B cell (primary cell): Measurements from ENCODE around the gene PTPRG. TPM values are rescaled to one million over a fixed set of nuclear protein-coding genes. Genes with fewer than 3 reads are reported as not detected.

ENCODE experiments used
- ATAC-seq: fragments of 200-7000 bp; cut with Tn5 transposase; one replicate; pipeline ENCODE4 v1.10.0; 2021; ENCODE audit warnings: low read depth, mild to moderate bottlenecking, moderate number of reproducible peaks, moderate library complexity
- CTCF ChIA-PET: fragments of 350-600 bp; sonication (Branson Sonifier 250); formaldehyde crosslinking; loops from one replicate; lab custom pipeline; 2021; ENCODE audit warnings: antibody characterized with exemption, inconsistent platforms; lab: Charles Lee
- POLR2A ChIA-PET: fragments of 350-600 bp; sonication (Branson Sonifier 250); formaldehyde crosslinking; loops from one replicate; lab custom pipeline; 2021; ENCODE audit warnings: antibody characterized with exemption; lab: Charles Lee
- DNase-seq: peaks from one replicate; pipeline ENCODE4 v3.0.0; 2013
- H2AFZ ChIP-seq: 2 replicates; pipeline ENCODE4 v1.6.1; 2012; ENCODE audit warnings: mild to moderate bottlenecking, low read depth, low read length; ENCODE audit not compliant: insufficient read depth, poor library complexity, severe bottlenecking
- H3K27ac ChIP-seq, 2 donors: 1 replicate in 1 of 2; 2 replicates in 1 of 2; pipeline ENCODE4 v1.5.1; 2012 to 2013; ENCODE audit warnings: low read length in 2 of 2, mild to moderate bottlenecking in 2 of 2, moderate library complexity in 1 of 2
- H3K27me3 ChIP-seq, 4 experiments: fragments of 200-600 bp in 1 of 4; sonication (generic) in 1 of 4; replicated peaks in 1 of 4; 1 replicate in 2 of 4; 2 replicates in 2 of 4; pipeline versions ENCODE4 v1.6.1 to v1.7.0; 2013 to 2016; ENCODE audit warnings: low read length in 3 of 4, mild to moderate bottlenecking in 2 of 4, mixed read lengths in 1 of 4, moderate library complexity in 1 of 4; ENCODE audit not compliant: insufficient read depth in 4 of 4, control insufficient read depth in 3 of 4; ENCODE audit errors: control extremely low read depth in 1 of 4
- H3K36me3 ChIP-seq, 2 experiments: replicated peaks in 1 of 2; 1 replicate in 1 of 2; 2 replicates in 1 of 2; pipeline versions ENCODE4 v1.6.1 to v1.7.1; 2013; ENCODE audit warnings: low read length in 1 of 2; ENCODE audit not compliant: insufficient read depth in 2 of 2, control insufficient read depth in 1 of 2; ENCODE audit errors: control extremely low read depth in 1 of 2, extremely low read depth in 1 of 2
- H3K4me1 ChIP-seq, 2 donors: fragments of 200-600 bp in 1 of 2; sonication (generic) in 1 of 2; 1 replicate in 1 of 2; 2 replicates in 1 of 2; pipeline versions ENCODE4 v1.5.1 to v1.6.1; 2013 to 2017; ENCODE audit warnings: low read length in 2 of 2; ENCODE audit not compliant: control insufficient read depth in 2 of 2, insufficient read depth in 2 of 2
- H3K4me2 ChIP-seq: replicated peaks from 2 replicates; pipeline ENCODE3; 2012; ENCODE audit warnings: mild to moderate bottlenecking, low read depth, low read length; ENCODE audit not compliant: poor library complexity, severe bottlenecking
- H3K4me3 ChIP-seq, 5 experiments: fragments of 200-600 bp in 1 of 5; sonication (generic) in 1 of 5; 1 replicate in 3 of 5; 2 replicates in 2 of 5; pipeline versions ENCODE4 v1.5.1 to v1.7.0; 2011 to 2016; ENCODE audit warnings: low read length in 4 of 5, mild to moderate bottlenecking in 4 of 5, low read depth in 2 of 5, control low read depth in 1 of 5, moderate library complexity in 1 of 5; ENCODE audit not compliant: insufficient read depth in 1 of 5; ENCODE audit errors: control extremely low read depth in 1 of 5, extremely low read depth in 1 of 5
- H3K79me2 ChIP-seq: fragments of 200-600 bp; sonication (generic); one replicate; pipeline ENCODE4 v1.6.0; 2016; ENCODE audit warnings: low read length; ENCODE audit not compliant: control insufficient read depth, insufficient read depth
- H3K9ac ChIP-seq: fragments of 200-600 bp; sonication (generic); 2 replicates; pipeline ENCODE4 v1.6.1; 2017; ENCODE audit warnings: mild to moderate bottlenecking, low read length, moderate library complexity
- H3K9me3 ChIP-seq, 3 donors: one replicate each; pipeline versions ENCODE4 v1.6.1 to v1.7.1; 2013; ENCODE audit warnings: low read length in 2 of 3; ENCODE audit not compliant: control insufficient read depth in 2 of 3, insufficient read depth in 1 of 3; ENCODE audit errors: control extremely low read depth in 1 of 3
- H4K20me1 ChIP-seq: 2 replicates; pipeline ENCODE4 v1.6.0; 2012; ENCODE audit warnings: mild to moderate bottlenecking, low read length; ENCODE audit not compliant: insufficient read depth, control insufficient read depth, poor library complexity, severe bottlenecking
- H3K27ac Mint-ChIP-seq: one replicate; pipeline ENCODE4 v1.8.0; 2021; ENCODE audit warnings: mixed read lengths
- H3K27me3 Mint-ChIP-seq: one replicate; pipeline ENCODE4 v1.8.0; 2021; ENCODE audit warnings: mixed read lengths
- H3K4me1 Mint-ChIP-seq: one replicate; pipeline ENCODE4 v1.8.0; 2021; ENCODE audit warnings: mixed read lengths
- H3K4me3 Mint-ChIP-seq: one replicate; pipeline ENCODE4 v1.8.0; 2021; ENCODE audit warnings: mixed read lengths
- H3K9me3 Mint-ChIP-seq: one replicate; pipeline ENCODE4 v1.8.0; 2022; ENCODE audit warnings: mixed read lengths; ENCODE audit not compliant: insufficient read depth
- EZH2 ChIP-seq: IDR thresholded peaks from 2 replicates; pipeline ENCODE4 v1.6.1; 2012; ENCODE audit warnings: borderline replicate concordance, low read depth, mild to moderate bottlenecking, moderate library complexity, low read length; ENCODE audit not compliant: insufficient read depth, poor library complexity, severe bottlenecking
- WGBS: methylation state at CpG from one replicate; pipeline ENCODE4 v1.1.5; 2013; ENCODE audit warnings: missing lambda C conversion rate; ENCODE audit not compliant: insufficient coverage; 5-methylcytosine and 5-hydroxymethylcytosine counted together
- intact Hi-C: fragments of 100-400 bp; cut with micrococcal nuclease; formaldehyde crosslinking; loops from one replicate; pipeline ENCODE4 v1.10.0; 2022
- polyA plus RNA-seq: library from polyadenylated mRNA; depleted of rRNA; stranded (reverse); fragments of >200 nt; gene quantifications from 2 replicates; pipeline ENCODE4 v1.2.3, GENCODE V29; 2012
- total RNA-seq, 2 donors: library from RNA; stranded (reverse); fragments of 120-200 nt in 1 of 2; gene quantifications; 1 replicate in 1 of 2; 2 replicates in 1 of 2; pipeline versions ENCODE4 v1.2.3 to v1.2.4, GENCODE V29; 2013 to 2022
- TF ChIP-seq, protein P1 (sequence below): fragments of 200-600 bp; IDR thresholded peaks from one replicate; pipeline ENCODE4 v1.8.0; 2022; ENCODE audit warnings: antibody characterized with exemption, mild to moderate bottlenecking

Gene PTPRG
- total and polyA plus RNA-seq, 2 donors (not counting 1 experiment from before 2014, with no cell fraction given) = 0.12 to 1.3 TPM

DNA sequence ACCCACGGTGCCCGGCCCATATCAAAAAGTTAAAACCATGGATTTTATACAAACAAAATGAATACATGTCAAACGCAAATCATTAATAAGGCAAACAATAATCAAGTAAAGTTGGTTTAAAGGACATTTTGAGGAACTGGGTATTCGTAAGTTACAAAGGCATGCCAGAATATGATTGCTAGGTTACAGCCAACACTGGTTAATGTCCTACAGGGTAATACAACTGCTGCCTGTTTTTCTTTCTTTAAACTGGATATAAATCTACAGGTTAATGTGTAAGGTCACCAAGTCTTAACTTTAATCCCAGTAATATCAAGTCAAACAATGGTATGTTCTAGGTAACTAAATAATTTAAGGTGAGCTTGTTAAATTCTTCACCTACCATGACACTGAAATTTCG, 166.1 kb downstream of the PTPRG start:
- WGBS = no CpG with 5 or more reads among the region's 5 CpGs
- Mint-ChIP-seq H3K27ac (no peak overlapping the region), H3K4me1 (no peaks in the 10 kb centered on the region), H3K9me3 (no peaks in the 10 kb centered on the region), H3K4me3 (no peak overlapping the region), H3K27me3 (no peaks in the 10 kb centered on the region)
- ChIA-PET POLR2A (no interaction called here), CTCF (no interaction called here)
- Histone ChIP-seq H3K27me3 (no peaks in the 10 kb centered on the region), H2AFZ (no peak overlapping the region), H4K20me1 (no peaks in the 10 kb centered on the region), H3K36me3 (no peaks in the 10 kb centered on the region), H3K27ac (no peak overlapping the region), H3K79me2 (no peaks in the 10 kb centered on the region), H3K9me3 (no peaks in the 10 kb centered on the region), H3K4me1 (no peaks in the 10 kb centered on the region), H3K4me2 (no peak overlapping the region), H3K9ac (no peak overlapping the region), H3K4me3 (no peak overlapping the region)
- ATAC-seq (no peak), DNase-seq (no peak)
- TF ChIP-seq EZH2 = no peak
- TF ChIP-seq, protein P1, sequence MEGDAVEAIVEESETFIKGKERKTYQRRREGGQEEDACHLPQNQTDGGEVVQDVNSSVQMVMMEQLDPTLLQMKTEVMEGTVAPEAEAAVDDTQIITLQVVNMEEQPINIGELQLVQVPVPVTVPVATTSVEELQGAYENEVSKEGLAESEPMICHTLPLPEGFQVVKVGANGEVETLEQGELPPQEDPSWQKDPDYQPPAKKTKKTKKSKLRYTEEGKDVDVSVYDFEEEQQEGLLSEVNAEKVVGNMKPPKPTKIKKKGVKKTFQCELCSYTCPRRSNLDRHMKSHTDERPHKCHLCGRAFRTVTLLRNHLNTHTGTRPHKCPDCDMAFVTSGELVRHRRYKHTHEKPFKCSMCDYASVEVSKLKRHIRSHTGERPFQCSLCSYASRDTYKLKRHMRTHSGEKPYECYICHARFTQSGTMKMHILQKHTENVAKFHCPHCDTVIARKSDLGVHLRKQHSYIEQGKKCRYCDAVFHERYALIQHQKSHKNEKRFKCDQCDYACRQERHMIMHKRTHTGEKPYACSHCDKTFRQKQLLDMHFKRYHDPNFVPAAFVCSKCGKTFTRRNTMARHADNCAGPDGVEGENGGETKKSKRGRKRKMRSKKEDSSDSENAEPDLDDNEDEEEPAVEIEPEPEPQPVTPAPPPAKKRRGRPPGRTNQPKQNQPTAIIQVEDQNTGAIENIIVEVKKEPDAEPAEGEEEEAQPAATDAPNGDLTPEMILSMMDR = no peak
- intact Hi-C loops = no loop called here

- H3K79me2 ChIP-seq = no peaks in the 10 kb centered on the region
- H3K27ac Mint-ChIP-seq = no peak overlapping the region
- H3K27me3 Mint-ChIP-seq = no peaks in the 10 kb centered on the region
- POLR2A ChIA-PET = no interaction called here
- CTCF ChIA-PET = no interaction called here
- no peak overlapping the region for H3K4me3 ChIP-seq
- no peak overlapping the region for H3K9ac ChIP-seq
- no peak for DNase-seq
- TF ChIP-seq, protein P1 = no peak
- TF ChIP-seq EZH2 = no peak
- H3K36me3 ChIP-seq = no peaks in the 10 kb centered on the region
- no peaks in the 10 kb centered on the region for H4K20me1 ChIP-seq
- H3K4me1 Mint-ChIP-seq = no peaks in the 10 kb centered on the region
- H3K4me1 ChIP-seq = no peaks in the 10 kb centered on the region
- H3K27me3 ChIP-seq = no peaks in the 10 kb centered on the region
- H3K27ac ChIP-seq = no peak overlapping the region
- no peak overlapping the region for H3K4me2 ChIP-seq
- no peaks in the 10 kb centered on the region for H3K9me3 Mint-ChIP-seq
- 96% methylated on average over 2 of the region's 6 CpGs for WGBS
- H2AFZ ChIP-seq = no peak overlapping the region
- no peak overlapping the region for H3K4me3 Mint-ChIP-seq
- no peaks in the 10 kb centered on the region for H3K9me3 ChIP-seq
- no peak for ATAC-seq
- intact Hi-C loops = no loop called here
These were observed 167.8 kb downstream of the PTPRG start for GRCh38 chr3:61729038-61729634.
